Epithelial cell of esophagus (primary cell): ENCODE measurements around the gene HDAC9.

Experiments used
- DNase-seq: peaks from one replicate; pipeline ENCODE4 v3.0.0; 2010; ENCODE audit warnings: low read depth
- H3K4me3 ChIP-seq: 2 replicates; pipeline ENCODE4 v1.5.1; 2011; ENCODE audit warnings: mild to moderate bottlenecking, low read length, control low read depth
- TF ChIP-seq, protein P1 (sequence below): IDR thresholded peaks from 2 replicates; pipeline ENCODE4 v1.5.1; 2011; ENCODE audit warnings: low read depth, mild to moderate bottlenecking, low read length, control low read depth, inconsistent platforms; ENCODE audit not compliant: insufficient read depth; ENCODE audit errors: missing control alignments

The HDAC9 gene

DNA sequence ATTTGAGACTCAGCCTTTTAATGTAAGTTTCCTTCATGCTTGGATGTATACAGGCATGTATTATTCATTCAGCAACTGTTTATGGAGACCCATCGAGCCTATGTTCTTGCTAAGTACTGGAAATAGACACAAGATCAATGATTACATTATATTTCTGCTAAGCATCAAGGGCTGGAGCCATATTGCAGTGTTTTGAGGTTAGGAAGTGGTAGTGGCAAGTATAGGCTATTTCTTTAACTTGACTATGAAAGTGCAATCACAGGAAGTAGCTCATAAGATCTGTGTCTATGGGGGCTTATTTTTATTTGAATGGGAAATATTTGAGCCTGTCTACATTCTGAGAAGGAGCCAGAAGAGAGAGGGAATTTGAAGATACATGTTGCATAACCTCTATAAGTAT lies 123.8 kb downstream of the HDAC9 start:
- H3K4me3 ChIP-seq, result no peak overlapping the region
- TF ChIP-seq, protein P1, sequence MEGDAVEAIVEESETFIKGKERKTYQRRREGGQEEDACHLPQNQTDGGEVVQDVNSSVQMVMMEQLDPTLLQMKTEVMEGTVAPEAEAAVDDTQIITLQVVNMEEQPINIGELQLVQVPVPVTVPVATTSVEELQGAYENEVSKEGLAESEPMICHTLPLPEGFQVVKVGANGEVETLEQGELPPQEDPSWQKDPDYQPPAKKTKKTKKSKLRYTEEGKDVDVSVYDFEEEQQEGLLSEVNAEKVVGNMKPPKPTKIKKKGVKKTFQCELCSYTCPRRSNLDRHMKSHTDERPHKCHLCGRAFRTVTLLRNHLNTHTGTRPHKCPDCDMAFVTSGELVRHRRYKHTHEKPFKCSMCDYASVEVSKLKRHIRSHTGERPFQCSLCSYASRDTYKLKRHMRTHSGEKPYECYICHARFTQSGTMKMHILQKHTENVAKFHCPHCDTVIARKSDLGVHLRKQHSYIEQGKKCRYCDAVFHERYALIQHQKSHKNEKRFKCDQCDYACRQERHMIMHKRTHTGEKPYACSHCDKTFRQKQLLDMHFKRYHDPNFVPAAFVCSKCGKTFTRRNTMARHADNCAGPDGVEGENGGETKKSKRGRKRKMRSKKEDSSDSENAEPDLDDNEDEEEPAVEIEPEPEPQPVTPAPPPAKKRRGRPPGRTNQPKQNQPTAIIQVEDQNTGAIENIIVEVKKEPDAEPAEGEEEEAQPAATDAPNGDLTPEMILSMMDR, result no peak
- no peak for DNase-seq

DNA sequence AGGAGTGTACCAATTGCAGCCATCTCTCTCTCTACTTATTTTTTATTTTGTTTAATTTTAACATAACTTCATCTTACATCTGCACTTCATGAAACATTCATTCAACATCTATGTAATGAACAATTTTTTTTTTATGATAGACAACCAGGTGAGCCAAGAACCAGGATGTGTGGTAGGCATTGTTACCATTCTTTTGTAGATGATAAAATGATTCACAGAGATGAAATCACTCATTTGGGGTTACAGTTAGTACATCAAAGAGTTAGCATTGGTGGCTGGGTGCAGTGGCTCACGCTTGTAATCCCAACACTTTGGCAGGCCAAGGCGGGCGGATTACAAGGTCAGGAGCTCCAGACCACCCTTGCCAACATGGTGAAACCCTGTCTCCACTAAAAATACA lies 127.8 kb downstream of the HDAC9 start:
- no peak overlapping the region for H3K4me3 ChIP-seq
- DNase-seq, result peak; percentile 11
- TF ChIP-seq, protein P1, result no peak

DNA sequence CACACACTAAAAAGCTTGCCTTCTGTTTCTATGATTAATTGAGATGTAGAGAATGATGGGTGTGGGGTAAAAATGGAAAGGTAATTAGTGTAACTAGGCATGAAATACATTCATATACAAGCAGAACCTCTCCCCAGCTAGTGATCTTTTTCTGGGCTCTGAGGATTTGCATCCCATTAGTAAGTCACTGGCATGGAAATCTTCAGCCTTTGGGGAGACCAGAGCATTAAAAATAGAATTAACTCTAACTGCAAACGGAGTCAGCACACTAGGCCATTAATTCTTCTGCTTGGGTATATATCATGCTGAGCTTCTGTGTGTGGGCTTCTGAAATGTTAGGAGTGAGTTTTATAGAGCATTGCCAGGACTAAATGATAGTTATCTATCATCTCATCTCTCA lies 128.9 kb downstream of the HDAC9 start:
- no peak for DNase-seq
- TF ChIP-seq, protein P1, result no peak
- no peak overlapping the region for H3K4me3 ChIP-seq

DNA sequence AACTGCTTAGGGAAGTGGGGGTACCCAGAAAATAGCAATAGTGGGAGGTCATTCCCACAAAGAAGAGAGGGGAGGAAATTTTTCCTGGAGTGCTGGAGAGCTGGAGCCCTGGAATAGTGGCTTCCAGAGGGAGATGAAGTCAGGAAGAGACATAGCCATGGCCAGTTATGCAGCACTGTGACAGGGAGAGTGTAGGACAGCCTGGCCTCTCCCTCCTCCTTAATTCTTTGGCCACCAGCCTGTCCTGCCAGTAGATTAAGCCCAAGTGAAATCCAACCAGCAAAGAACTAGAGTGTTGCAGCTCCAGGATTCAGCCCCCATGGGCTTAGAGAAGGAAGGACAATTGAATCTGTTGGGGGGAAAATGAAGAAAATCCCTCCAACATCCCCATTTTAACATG lies 130.5 kb downstream of the HDAC9 start:
- no peak for DNase-seq
- TF ChIP-seq, protein P1, result no peak
- H3K4me3 ChIP-seq, result no peak overlapping the region

DNA sequence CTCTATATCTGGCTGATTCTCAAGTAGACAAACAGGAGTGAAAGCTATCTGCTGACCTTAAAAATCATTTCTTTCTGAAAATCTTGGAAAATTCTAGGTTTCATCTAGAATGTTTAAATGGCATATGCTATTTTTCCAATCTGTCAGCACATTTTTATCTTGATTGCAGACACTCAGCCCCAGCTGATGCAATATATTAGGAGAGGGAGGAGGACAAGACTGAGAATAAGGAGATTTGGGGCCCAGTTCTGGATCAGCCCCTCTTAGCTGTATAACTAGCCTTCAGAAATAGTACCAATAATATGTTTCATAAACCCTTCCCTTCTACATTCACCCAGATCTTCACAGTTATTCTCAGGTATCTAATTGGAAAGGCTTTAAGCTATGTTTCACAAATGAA lies 131.2 kb downstream of the HDAC9 start:
- DNase-seq, result no peak
- H3K4me3 ChIP-seq, result no peak overlapping the region
- TF ChIP-seq, protein P1, result no peak

DNA sequence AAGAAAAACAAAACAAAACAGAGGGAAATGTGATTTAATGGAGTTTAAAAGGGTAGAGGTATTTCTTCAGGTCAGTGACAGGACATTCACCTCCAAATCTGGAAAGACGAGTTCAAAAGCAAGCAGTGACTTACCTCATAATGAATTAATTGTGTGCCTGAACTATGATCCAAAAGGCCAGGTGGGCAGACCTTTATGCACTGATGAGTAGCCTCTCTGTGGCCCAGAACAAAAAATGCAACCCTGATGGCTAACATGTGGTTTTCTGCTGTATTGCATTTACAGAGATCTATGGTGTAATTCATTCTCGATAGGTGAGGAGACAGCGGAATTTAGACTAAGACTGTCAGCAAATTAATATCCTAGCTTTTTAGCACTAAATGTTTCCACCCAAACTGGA lies 142.0 kb downstream of the HDAC9 start:
- no peak for DNase-seq
- TF ChIP-seq, protein P1, result no peak

DNA sequence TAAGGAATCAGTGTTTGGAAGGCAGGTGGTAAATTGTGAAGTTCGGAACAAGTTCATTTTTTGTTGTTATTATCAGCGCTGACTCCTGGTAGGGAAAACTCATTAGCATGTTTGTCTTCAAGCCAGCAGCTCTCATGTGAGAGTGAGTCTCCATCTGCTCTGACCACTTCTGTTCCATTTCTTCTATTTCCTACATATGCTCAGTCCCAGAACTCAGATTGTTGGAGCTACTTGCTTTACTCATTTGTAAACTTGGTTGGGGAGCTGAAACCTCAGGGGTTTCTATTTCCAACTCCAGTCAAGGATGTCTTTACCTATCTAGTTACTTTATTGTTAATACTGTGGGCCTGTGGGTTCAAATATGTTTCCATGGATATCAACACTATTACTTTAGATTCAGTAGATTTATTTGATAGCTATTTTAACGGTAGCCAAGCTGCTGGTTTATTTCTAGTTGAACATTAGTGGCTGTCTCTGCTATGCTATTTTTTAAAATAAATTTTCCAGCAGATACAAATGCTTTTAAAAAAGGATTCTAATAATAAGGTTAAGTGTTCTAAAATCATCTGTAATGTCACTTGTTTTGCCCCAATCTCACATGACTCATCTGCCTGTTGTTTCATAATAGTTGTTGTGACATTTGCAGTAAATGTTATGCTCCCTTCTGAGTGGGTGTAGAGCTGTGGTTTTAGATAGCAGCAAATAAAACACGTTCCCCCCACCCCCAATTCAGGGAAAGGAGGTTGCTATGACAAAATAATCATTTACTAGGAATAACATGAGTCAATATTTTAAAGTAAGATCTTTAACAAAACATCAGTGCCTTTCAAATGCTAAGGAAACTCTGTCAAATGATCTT lies 143.3 kb downstream of the HDAC9 start:
- no peak overlapping the region for H3K4me3 ChIP-seq
- TF ChIP-seq, protein P1, result no peak
- DNase-seq, result peak; percentile 44

More for the DNA sequence above, 142.0 kb downstream of the HDAC9 start:
- no peak overlapping the region for H3K4me3 ChIP-seq
